NB4 (cell line): ENCODE data around the gene ARMCX5.
A peak's percentile ranks its signal among the peaks of the same experiment; 100 is the strongest.

Experiments
- DNase-seq: peaks from one replicate; pipeline ENCODE4 v3.0.0; 2010; ENCODE audit warnings: low read depth
- H3K4me3 ChIP-seq: one replicate; pipeline ENCODE4 v1.5.1; 2011; ENCODE audit warnings: mild to moderate bottlenecking, low read depth, low read length, moderate library complexity
- MYC ChIP-seq: IDR thresholded peaks from 2 replicates; pipeline ENCODE4 v1.6.1; 2011; ENCODE audit warnings: low read depth, low read length
- POLR2A ChIP-seq: IDR thresholded peaks from 2 replicates; pipeline ENCODE4 v1.6.1; 2011; ENCODE audit warnings: mild to moderate bottlenecking; ENCODE audit not compliant: insufficient read length; ENCODE audit errors: extremely low read depth
- TF ChIP-seq, protein P1 (sequence below): IDR thresholded peaks from one replicate; pipeline ENCODE4 v1.5.1; 2012; ENCODE audit warnings: low read depth, low read length
- TF ChIP-seq, protein P2 (sequence below): IDR thresholded peaks from 2 replicates; pipeline ENCODE4 v1.6.1; 2011; ENCODE audit warnings: low read depth, low read length

ARMCX5 gene

DNA sequence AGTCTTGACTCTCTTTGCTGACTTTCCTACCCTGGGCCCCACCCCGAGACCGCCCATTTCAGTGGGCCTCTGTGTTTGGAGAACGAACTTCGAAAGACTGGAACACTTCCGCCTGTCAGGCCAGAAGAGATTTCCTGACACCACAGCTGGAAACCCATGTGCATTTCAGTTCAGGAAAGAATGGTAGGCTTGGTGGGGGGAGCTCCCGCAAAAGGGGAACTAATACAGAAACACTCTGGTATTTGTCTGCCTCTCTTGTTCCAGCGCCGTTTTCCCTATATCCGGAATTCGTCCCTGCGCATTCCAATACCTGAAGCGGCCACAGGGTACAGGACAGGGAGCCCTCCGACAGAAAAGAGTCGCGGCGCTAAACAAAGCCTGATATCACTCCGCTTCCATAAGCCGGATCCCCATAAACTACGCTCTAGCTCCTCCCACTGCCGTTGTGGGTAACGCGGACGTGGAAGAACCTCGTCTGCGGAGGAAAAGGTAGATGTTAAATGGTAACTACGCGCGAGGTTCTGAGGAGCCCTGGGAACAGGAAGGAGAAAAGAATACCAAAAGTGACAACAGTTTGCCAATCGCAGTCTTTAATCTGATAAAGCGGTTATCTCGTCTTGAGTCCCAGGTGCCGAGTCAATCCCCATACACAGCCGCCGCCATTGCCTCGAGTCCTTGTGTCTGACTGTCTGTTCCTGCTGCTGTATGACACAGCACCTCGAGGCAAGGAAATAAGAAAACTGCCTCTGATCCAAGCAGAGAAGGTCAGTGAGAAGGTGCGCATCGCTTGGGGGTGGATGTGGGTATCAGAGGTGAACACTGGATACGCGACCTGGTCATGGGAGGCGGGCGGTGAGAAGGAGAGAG, at the start of gene ARMCX5:
ARMCX5 (plus strand) TSS at position 432 of the 867 bp plus-strand sequence. CDS start 2,627 bp downstream, outside the sequence.
- H3K4me3 ChIP-seq: peak within 1 kb of the TSS; percentile 55
- TF ChIP-seq POLR2A (no peak), MYC (no peak)
- TF ChIP-seq, protein P1, sequence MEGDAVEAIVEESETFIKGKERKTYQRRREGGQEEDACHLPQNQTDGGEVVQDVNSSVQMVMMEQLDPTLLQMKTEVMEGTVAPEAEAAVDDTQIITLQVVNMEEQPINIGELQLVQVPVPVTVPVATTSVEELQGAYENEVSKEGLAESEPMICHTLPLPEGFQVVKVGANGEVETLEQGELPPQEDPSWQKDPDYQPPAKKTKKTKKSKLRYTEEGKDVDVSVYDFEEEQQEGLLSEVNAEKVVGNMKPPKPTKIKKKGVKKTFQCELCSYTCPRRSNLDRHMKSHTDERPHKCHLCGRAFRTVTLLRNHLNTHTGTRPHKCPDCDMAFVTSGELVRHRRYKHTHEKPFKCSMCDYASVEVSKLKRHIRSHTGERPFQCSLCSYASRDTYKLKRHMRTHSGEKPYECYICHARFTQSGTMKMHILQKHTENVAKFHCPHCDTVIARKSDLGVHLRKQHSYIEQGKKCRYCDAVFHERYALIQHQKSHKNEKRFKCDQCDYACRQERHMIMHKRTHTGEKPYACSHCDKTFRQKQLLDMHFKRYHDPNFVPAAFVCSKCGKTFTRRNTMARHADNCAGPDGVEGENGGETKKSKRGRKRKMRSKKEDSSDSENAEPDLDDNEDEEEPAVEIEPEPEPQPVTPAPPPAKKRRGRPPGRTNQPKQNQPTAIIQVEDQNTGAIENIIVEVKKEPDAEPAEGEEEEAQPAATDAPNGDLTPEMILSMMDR: no peak
- TF ChIP-seq, protein P2, sequence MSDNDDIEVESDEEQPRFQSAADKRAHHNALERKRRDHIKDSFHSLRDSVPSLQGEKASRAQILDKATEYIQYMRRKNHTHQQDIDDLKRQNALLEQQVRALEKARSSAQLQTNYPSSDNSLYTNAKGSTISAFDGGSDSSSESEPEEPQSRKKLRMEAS: no peak
- peak; percentile 62 for DNase-seq

DNA sequence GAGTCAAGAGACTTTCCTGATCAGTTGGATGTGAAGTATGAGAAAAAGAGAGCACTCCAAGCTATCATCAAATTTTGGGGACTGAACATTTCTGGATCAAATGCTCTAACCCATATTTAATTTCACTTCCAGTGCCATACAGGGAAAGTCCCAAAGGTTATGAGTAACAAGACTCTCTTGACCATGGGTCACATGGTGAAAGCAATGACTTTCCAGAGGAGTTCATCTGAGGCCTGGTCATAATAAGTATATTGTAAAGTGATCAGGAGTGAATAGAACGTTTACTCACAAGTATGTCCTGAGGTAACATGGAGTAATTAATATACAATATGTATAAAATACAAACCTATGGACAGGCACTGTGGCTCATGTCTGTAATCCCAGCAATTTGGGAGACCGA, 40.7 kb upstream of the ARMCX5 start:
- TF ChIP-seq, protein P1: no peak
- no peak for TF ChIP-seq POLR2A
- no peak for TF ChIP-seq MYC
- TF ChIP-seq, protein P2: no peak
- no peak overlapping the region for H3K4me3 ChIP-seq

GRCh38 chrX:102560423-102561068, 38.8 kb upstream of the ARMCX5 start:
- no peak overlapping the region for H3K4me3 ChIP-seq
- TF ChIP-seq, protein P1: no peak
- no peak for TF ChIP-seq MYC
- no peak for TF ChIP-seq POLR2A
- TF ChIP-seq, protein P2: no peak
- no peak for DNase-seq

More for the DNA sequence above, 40.7 kb upstream of the ARMCX5 start:
- no peak for DNase-seq

DNA sequence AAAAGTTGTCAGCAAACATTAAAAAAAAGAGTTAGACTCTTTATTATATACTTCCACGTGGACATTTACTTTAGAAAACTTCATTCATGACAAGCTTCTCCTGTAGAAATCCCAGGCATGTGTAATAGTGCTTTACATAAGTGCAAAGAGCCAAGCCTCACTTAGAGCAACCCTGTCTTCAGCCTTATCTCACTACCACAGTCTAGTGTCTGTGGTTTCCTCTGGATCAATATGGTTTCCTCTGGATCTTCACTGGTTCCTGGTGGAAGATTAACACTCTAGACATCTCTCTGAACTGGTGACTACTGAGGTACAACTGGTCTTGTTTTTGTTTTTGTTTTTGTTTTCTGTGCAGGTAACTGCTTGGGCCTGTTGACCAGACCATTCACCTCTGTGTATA, 18.4 kb upstream of the ARMCX5 start:
- H3K4me3 ChIP-seq: no peak overlapping the region
- TF ChIP-seq, protein P2: no peak
- no peak for TF ChIP-seq MYC
- no peak for TF ChIP-seq POLR2A
- TF ChIP-seq, protein P1: no peak
- DNase-seq: no peak

DNA sequence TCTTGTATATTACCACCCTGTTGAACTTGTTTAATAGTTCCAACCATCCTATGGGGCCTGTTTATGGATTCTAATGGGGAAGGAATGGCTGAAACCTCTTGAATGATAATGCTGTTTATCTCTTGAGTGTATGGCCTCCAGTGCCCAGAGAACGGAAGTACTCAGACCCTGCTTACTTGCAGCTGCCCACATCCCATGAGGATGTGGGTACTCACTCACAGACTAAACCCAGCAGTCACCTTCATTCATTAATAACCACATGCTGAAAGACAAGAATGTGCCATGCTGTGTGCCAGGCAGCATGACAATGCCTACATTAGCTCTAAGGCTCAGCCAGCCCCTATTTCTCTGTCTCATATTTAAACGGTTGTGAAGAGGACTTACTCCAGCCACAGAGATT, 5.9 kb upstream of the ARMCX5 start:
- DNase-seq: no peak
- no peak for TF ChIP-seq MYC
- TF ChIP-seq, protein P1: no peak
- TF ChIP-seq, protein P2: no peak
- no peak for TF ChIP-seq POLR2A
- no peak overlapping the region for H3K4me3 ChIP-seq
